HG03432 (cell line): ENCODE results near the gene OR6V1.
A peak's percentile ranks its signal among the peaks of the same experiment; 100 is the strongest.

ENCODE experiments used
- ATAC-seq: cut with Tn5 transposase; IDR thresholded peaks from one replicate; pipeline ENCODE4 v1.9.1; 2021; ENCODE audit warnings: mild to moderate bottlenecking, moderate library complexity; ENCODE audit not compliant: unreplicated experiment

The OR6V1 gene, protein sequence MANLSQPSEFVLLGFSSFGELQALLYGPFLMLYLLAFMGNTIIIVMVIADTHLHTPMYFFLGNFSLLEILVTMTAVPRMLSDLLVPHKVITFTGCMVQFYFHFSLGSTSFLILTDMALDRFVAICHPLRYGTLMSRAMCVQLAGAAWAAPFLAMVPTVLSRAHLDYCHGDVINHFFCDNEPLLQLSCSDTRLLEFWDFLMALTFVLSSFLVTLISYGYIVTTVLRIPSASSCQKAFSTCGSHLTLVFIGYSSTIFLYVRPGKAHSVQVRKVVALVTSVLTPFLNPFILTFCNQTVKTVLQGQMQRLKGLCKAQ

GRCh38 chr7:143052041-143052440, at the start of gene OR6V1:
Gene OR6V1 (plus strand): TSS chr7:143052341. CDS start chr7:143052341, 0 bp downstream.
- no peak for ATAC-seq

DNA sequence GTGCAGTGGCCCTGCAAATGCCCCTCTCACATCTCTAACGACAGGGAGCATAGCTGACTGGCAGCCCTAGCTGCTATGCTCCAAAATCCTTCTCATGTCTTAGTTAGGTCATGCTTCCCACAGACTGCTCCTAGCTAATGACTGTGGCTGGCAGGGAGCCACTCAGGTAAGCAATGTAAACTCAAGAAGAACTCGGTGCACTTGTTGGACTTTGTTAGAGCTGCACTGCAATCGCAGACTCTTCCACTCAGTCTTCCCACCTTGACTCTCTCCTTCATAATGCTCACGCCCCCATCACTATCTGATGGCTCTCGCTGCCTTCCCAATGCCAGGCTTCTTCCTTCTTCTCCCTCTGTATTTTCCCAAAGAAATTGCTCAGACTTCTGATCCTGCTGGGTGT, 49.2 kb upstream of the OR6V1 start:
- ATAC-seq, result peak; percentile 3

DNA sequence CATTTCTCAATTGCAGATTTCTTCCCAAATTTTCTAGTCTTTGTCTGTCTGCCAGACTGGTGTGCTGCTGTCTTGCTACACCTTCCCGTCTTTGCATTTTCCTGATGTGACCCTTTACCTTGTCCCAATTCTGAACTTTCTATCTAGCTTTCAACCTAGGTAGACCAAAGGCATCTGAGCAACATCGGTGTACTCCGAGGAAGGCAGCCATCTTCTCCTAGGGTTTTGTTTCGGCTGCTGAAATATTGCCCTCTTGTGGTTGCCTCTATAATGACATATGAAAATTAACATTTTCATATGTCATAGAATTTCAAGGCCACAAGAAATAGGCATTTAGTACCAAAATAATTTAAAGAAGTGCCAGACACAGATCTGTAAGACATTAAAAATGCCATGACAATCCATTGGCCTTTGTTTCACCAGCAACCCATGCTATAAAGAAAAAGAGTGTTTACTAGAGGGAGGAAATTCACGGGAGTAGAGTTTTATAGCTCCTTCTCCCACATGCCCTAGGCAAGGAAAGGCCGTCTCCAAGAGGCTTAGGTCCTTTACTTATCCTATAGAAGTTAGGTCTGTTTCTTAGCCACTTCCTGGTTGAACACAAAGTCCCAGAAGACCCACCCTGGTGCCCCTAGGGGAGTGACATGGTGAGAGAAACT, 48.6 kb upstream of the OR6V1 start:
- ATAC-seq, result peak; percentile 51

DNA sequence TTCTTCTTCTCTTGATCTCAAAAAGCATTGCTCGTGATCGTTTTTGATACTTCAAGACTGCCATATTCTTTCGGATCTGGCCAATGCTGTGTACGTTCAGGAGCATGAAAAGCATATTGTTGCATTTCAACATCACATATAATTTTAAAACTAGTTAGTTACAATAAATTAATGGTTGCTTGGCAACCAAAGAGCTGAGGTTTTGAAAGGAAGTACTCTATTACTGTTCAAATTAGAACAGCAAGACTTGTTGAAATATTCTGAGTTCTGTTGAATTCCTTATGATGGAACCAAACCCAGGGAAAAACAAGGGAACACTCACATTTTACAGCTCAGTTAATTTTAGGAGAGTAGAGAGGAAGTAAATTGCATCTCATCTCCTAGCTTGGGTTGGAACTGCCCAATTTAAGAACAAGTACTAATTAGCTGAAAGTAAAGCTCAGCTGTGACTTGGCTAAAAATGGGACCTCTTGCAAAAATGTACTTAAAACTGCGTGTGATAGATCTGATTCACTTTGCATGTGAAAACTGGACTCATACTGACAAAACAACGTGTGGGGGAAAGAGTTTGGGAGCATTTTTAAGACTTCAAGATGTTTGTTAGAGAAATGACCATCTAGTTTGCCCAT, 46.4 kb upstream of the OR6V1 start:
- ATAC-seq, result no peak

- peak; percentile 91 for ATAC-seq
Observed at GRCh38 chr7:143008007-143008901, 43.9 kb upstream of the OR6V1 start.

DNA sequence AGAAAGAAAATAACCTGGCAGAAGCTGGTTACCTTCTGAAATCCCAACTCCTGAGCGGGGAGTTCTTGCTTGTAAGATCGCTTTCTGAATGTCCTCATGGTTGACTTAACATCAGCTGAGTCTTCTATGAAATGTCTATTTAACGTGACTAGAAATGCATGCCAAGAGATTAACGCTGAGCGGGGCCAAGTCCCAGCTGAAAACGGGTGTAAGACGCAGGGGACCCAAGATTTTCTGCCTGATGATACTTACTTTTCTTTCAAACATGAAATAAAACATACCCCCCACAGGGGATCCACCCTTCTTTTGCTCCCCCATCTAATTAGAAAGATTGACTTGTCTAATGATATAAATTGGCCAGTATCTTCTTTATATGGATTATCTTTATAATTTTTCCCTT, 40.1 kb upstream of the OR6V1 start:
- no peak for ATAC-seq

DNA sequence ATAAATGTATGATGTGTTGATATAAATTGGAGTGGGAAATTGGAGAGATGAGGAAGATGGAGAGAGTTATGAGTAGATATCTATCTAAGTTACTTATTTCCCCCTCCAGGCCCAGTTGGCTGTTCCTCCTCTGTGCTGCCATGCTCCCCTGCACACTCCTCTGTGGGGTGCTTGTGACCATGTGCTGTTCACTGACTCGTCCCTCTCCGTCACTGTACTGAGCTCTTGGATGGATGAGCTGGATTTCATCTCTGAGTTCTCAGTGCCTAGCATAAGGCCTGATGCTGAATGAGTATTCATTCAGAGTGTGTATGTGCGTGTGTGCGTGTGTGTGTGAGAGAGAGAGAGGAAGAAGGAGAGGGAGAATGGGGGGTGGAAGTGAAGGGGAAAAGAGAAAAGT, 39.7 kb upstream of the OR6V1 start:
- ATAC-seq, result no peak

- ATAC-seq, result no peak
Observed at GRCh38 chr7:143013473-143013872, 38.7 kb upstream of the OR6V1 start.

DNA sequence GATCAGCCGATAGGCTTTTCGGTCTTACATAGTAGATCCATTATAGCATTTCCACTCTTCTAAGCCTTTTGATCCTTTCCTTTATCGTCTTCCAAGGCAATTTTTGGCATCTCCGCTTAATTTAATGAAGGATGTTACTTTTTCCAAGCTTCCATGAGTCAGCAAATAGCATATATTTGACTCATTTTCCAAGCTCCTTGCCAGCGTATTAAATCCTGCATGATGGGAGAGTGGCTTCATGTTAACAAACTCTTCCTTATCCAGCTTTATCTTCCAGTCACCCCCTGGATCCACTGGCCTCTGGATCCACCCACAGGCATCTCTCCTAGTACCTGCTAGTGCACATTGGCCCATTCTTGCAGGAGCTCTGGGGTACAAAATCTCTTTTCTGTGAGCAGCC, 38.2 kb upstream of the OR6V1 start:
- ATAC-seq, result no peak

- ATAC-seq, result peak; percentile 95
Observed at GRCh38 chr7:143015084-143015483, 37.1 kb upstream of the OR6V1 start.

GRCh38 chr7:143015926-143016490, 36.1 kb upstream of the OR6V1 start:
- ATAC-seq, result no peak

DNA sequence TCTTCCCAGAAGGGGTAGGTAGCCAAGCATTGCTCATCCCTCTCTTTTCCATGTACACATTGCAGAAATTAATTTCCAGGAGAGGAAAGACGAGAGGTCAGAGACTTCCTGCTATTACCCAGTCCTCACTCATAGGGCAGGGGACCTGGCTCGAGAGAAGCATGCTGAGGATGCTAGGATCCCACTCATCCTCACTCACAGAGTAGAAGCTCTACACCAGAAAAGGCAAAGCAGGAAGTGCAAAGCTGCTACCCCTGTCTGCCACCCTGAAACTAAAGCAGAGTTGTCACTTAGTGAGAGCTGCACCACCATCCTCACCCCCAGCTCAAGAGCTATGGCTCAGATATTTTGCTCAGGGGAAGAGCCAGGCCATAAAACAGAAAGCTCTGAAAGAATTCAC, 35.1 kb upstream of the OR6V1 start:
- no peak for ATAC-seq

DNA sequence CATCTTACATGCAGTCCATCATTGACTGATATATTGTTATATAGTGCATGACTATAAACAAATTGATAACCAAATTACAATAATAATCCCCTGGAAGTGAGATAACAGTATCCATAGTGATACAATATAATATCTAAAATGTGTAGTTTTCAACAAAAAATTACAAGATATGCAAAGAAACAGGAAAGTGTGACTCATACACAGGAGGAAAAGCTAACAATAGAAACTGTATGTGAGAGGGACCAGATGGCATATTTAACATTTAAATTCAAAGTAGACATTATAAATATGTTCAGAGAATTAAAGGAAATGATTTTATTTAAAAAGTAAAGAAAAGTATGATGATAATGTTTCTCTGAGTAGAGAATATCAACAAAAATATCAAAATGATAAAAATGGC, 33.2 kb upstream of the OR6V1 start:
- ATAC-seq, result no peak

DNA sequence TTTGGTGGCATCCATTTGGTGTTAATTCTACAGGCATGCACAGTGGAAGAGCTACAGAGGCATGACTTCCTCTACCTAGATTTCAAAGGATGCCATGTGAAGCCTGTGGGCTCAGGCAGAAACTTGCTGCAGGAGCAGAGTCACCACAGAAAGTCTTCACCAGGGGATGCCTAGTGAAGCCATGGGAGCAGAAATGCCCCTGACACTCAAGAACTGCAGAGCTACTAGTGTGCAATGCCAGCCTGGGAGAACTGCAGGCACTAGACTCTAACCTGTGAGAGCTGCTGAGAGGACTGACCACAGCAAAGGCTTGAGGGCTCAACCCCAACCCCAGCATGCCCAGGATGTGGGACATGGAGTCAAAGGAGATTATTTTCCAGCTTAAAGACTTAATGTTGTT, 29.1 kb upstream of the OR6V1 start:
- ATAC-seq, result no peak

DNA sequence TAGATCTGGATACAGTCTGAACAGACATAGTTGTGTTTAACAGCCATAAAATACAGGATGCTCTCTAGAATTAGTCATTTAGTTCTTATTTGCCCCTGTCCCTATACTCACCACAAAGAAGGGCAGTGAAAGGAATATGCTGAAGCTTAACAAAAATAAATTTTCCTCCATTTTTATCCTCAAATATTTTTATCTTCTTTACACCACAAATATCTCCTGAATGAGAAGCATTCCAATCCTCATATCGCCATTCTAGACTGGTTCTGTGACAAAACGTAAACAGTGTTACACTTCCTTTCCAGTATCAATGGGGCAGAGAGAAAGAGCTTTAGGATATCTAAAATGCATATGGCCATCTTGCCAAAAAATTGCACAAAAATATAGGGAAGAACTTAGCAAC, 26.8 kb upstream of the OR6V1 start:
- ATAC-seq, result no peak

- ATAC-seq, result no peak
Observed at GRCh38 chr7:143027032-143027431, 25.1 kb upstream of the OR6V1 start, which contains the start of gene OR9A2. Gene OR9A2 (minus strand): TSS chr7:143027132. CDS start chr7:143027132, 0 bp downstream.

DNA sequence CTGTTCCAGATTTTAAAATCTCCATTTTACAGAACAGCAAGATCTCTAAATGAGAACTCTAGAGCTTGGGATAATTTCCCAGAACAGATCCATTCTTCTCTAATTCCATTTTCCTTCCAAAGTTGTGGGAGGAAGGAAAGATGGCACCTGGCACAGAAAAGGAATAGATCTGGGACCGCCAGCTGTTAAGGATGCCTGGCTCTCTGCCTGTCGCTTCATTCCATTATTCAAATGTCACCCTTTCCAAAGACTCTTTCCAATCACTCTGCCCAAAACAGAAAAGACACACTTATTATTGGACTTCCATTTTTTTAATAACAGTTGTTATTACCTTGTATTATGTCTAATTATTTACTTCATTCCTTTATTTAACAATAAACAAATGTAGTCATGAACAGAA, 24.5 kb upstream of the OR6V1 start:
- ATAC-seq, result no peak

DNA sequence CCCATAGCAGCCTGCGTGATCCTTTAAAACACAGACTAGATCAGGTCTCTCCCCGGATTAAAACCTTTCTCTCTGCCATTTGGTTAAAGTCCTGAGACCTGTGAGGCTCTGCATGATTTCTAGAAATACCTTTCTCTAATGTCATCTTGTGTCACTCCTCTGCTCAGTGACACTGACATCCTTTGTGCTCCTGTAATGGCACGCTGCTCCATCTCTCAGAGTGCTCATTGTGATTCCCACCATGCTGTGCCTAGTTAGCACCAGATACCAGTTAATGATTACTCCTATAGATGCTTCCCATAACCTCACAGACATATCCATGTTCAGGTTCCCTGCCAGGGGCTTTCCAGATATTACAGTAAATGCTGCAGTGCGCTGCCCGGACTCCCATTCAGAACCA, 13.5 kb upstream of the OR6V1 start:
- ATAC-seq, result no peak

DNA sequence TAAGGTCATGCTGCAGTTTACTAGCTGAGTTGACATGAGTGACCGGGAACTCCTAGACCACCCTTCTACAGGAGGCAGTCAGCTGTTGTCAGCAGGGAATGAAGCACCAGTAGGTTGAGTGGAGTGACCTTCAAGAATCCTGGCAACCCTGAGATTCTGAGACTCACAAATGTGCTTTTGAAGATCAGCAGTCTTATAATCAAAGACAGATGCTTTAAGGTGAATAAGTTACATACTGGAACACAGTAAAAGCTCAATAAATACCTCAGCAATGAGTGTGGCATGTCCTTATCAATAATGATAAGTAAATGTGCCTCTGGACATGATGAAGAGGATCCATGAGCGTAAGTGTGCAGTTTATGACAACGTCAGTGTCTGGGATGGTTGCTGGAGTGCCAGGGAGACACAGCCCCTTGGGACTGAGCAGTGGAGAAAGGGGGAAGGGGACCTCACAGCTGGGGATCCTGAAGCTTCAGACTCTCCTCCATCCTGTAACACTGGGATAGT, 11.9 kb upstream of the OR6V1 start:
- no peak for ATAC-seq

- no peak for ATAC-seq
Observed at GRCh38 chr7:143041346-143041745, 10.8 kb upstream of the OR6V1 start.
